Keratinocyte (primary cell): ENCODE measurements around the gene DHFR. TPM values are rescaled to one million over a fixed set of nuclear protein-coding genes. Genes with fewer than 3 reads are reported as not detected.

Experiments
- DNase-seq: peaks from one replicate; pipeline ENCODE4 v3.0.0-alpha.2; 2011; ENCODE audit warnings: low read depth, missing footprints, low spot score
- FAIRE-seq: peaks from 2 replicates; lab custom pipeline; 2011; peaks lifted over from hg19 to GRCh38; lab: Jason Lieb, UNC
- H2AFZ ChIP-seq: 2 replicates; pipeline ENCODE4 v1.6.0; 2012; ENCODE audit warnings: low read length, control low read depth, inconsistent platforms; ENCODE audit not compliant: control insufficient read depth
- H3K27ac ChIP-seq: 2 replicates; pipeline ENCODE4 v1.5.1; 2011; ENCODE audit warnings: low read length; ENCODE audit not compliant: control insufficient read depth, insufficient read depth
- H3K27me3 ChIP-seq: 3 replicates; pipeline ENCODE4 v1.6.0; 2011; ENCODE audit warnings: low read length; ENCODE audit not compliant: control insufficient read depth, insufficient read depth; ENCODE audit errors: extremely low read depth
- H3K36me3 ChIP-seq, 2 experiments: 2 replicates in 1 of 2; 3 replicates in 1 of 2; pipeline ENCODE4 v1.5.1; 2011; ENCODE audit warnings: low read length in 2 of 2, mild to moderate bottlenecking in 1 of 2; ENCODE audit not compliant: control insufficient read depth in 2 of 2, insufficient read depth in 2 of 2; ENCODE audit errors: extremely low read depth in 1 of 2
- H3K4me1 ChIP-seq: 3 replicates; pipeline ENCODE4 v1.5.1; 2011; ENCODE audit warnings: low read length; ENCODE audit not compliant: control insufficient read depth, insufficient read depth; ENCODE audit errors: extremely low read depth
- H3K4me2 ChIP-seq: 3 replicates; pipeline ENCODE4 v1.6.0; 2011; ENCODE audit warnings: low read depth, low read length; ENCODE audit not compliant: control insufficient read depth, insufficient read depth; ENCODE audit errors: extremely low read depth
- H3K4me3 ChIP-seq, 3 experiments: fragments of 200-600 bp in 1 of 3; sonication (generic) in 1 of 3; 2 replicates in 2 of 3; 3 replicates in 1 of 3; pipeline ENCODE4 v1.5.1; 2011 to 2016; ENCODE audit warnings: low read length in 3 of 3, mild to moderate bottlenecking in 3 of 3, control low read depth in 2 of 3, inconsistent platforms in 1 of 3, low read depth in 1 of 3, mixed read lengths in 1 of 3, mixed run types in 1 of 3, moderate library complexity in 1 of 3; ENCODE audit not compliant: control insufficient read depth in 2 of 3, insufficient read depth in 2 of 3; ENCODE audit errors: extremely low read depth in 1 of 3
- H3K79me2 ChIP-seq: 2 replicates; pipeline ENCODE4 v1.6.0; 2012; ENCODE audit warnings: low read length; ENCODE audit not compliant: control insufficient read depth, insufficient read depth
- H3K9ac ChIP-seq: 3 replicates; pipeline ENCODE4 v1.6.0; 2011; ENCODE audit warnings: low read length; ENCODE audit not compliant: control insufficient read depth, insufficient read depth; ENCODE audit errors: extremely low read depth
- H3K9me1 ChIP-seq: 3 replicates; pipeline ENCODE4 v1.6.0; 2011; ENCODE audit warnings: low read length; ENCODE audit not compliant: control insufficient read depth, insufficient read depth; ENCODE audit errors: extremely low read depth
- H3K9me3 ChIP-seq: 2 replicates; pipeline ENCODE4 v1.5.1; 2012; ENCODE audit warnings: low read depth, low read length; ENCODE audit not compliant: control insufficient read depth
- H4K20me1 ChIP-seq: 3 replicates; pipeline ENCODE4 v1.6.0; 2011; ENCODE audit warnings: low read length; ENCODE audit not compliant: control insufficient read depth, insufficient read depth; ENCODE audit errors: extremely low read depth
- CTCF ChIP-seq, 3 experiments: IDR thresholded peaks in 1 of 3; conservative IDR thresholded peaks in 1 of 3; optimal IDR thresholded peaks in 1 of 3; 2 replicates in 2 of 3; 3 replicates in 1 of 3; pipeline versions ENCODE3 to v1.5.1; 2011; ENCODE audit warnings: low read length in 3 of 3, mild to moderate bottlenecking in 3 of 3, moderate library complexity in 2 of 3, control low read depth in 1 of 3, inconsistent platforms in 1 of 3; ENCODE audit not compliant: insufficient read depth in 2 of 3; ENCODE audit errors: extremely low read depth in 1 of 3
- EZH2 ChIP-seq: IDR thresholded peaks from one replicate; pipeline ENCODE4 v1.6.1; 2012; ENCODE audit warnings: inconsistent platforms, mild to moderate bottlenecking, low read length, moderate library complexity
- dilution Hi-C: fragments of 300-500 bp; cut with MboI; formaldehyde crosslinking; loops from one replicate; pipeline ENCODE4 v1.7.0; 2020; ENCODE audit warnings: low sequenced_read_pairs; ENCODE audit not compliant: extremely low pct_ligation_motif_present
- polyA plus RNA-seq, 5 experiments: library from polyadenylated mRNA; depleted of rRNA in 3 of 5; stranded (reverse) in 3 of 5; stranded (forward) in 1 of 5; unstranded in 1 of 5; fragments of >200 nt; gene quantifications; 1 replicate in 1 of 5; 2 replicates in 3 of 5; 3 replicates in 1 of 5; pipeline versions ENCODE4 v1.2.1 to v1.2.3, GENCODE V29; 2011 to 2012; ENCODE audit warnings: missing spikeins in 2 of 5, low read depth in 1 of 5, low replicate concordance in 1 of 5

Gene DHFR
- polyA plus RNA-seq, 1 donor (not counting 4 experiments of a cell fraction or from before 2014, with no cell fraction given): 19.7 TPM

GRCh38 chr5:80659106-80659505 is 4.3 kb upstream of the DHFR start:
- Histone ChIP-seq H3K9me1 (no peaks in the 10 kb centered on the region), H3K27me3 (no peaks in the 10 kb centered on the region), H2AFZ (no peak overlapping the region), H3K9me3 (no peaks in the 10 kb centered on the region), H3K4me3 (no peak overlapping the region), H3K79me2 (peaks cover 20% of the 10 kb centered on the region), H3K36me3 (peaks cover 5 to 12% of the 10 kb centered on the region in 2 experiments), H4K20me1 (no peaks in the 10 kb centered on the region), H3K27ac (no peak overlapping the region), H3K4me1 (peaks cover 9% of the 10 kb centered on the region), H3K9ac (no peak overlapping the region), H3K4me2 (no peak overlapping the region)
- dilution Hi-C loops: no loop called here
- no peak for FAIRE-seq
- no peak for DNase-seq
- TF ChIP-seq CTCF (optimal IDR thresholded peaks at IDR 0.05 in 1 of 3, IDR thresholded peaks at IDR 0.05 in 1 of 3, conservative IDR thresholded peaks at IDR 0.05 in 1 of 3; ENCODE audit: extremely low read depth in 1 of 3, insufficient read depth in 2 of 3, low read length in 3 of 3) (no peak), EZH2 (no peak)

- peak; percentile 13 for FAIRE-seq
- peaks cover 18% of the 10 kb centered on the region for H3K4me1 ChIP-seq
- H3K79me2 ChIP-seq: peaks cover 31% of the 10 kb centered on the region
- peak overlapping the region; percentile 92 for H3K4me2 ChIP-seq
- DNase-seq: no peak
- dilution Hi-C loops: no loop called here
- peaks cover 3 to 12% of the 10 kb centered on the region in 2 experiments for H3K36me3 ChIP-seq
- H3K4me3 ChIP-seq: no peak overlapping the region
- no peak overlapping the region for H3K9ac ChIP-seq
- no peak overlapping the region for H3K27ac ChIP-seq
- TF ChIP-seq EZH2 (no peak), CTCF (optimal IDR thresholded peaks at IDR 0.05 in 1 of 3, IDR thresholded peaks at IDR 0.05 in 1 of 3, conservative IDR thresholded peaks at IDR 0.05 in 1 of 3; ENCODE audit: extremely low read depth in 1 of 3, insufficient read depth in 2 of 3, low read length in 3 of 3) (no peak)
- H3K9me1 ChIP-seq: no peaks in the 10 kb centered on the region
- no peak overlapping the region for H2AFZ ChIP-seq
- no peaks in the 10 kb centered on the region for H3K27me3 ChIP-seq
- H4K20me1 ChIP-seq: no peaks in the 10 kb centered on the region
- no peaks in the 10 kb centered on the region for H3K9me3 ChIP-seq
Observed at GRCh38 chr5:80656425-80656824, 1.6 kb upstream of the DHFR start.
